Spinal cord (tissue), 10 donors: ENCODE measurements around the gene NFIA. TPM values are rescaled to one million over a fixed set of nuclear protein-coding genes. Genes with fewer than 3 reads are reported as not detected.

ENCODE experiments used
- DNase-seq, 6 donors: peaks; one replicate each; pipeline versions ENCODE4 v3.0.0 to v3.0.0-alpha.2; 2013 to 2015; ENCODE audit warnings: low spot score in 6 of 6, low read depth in 4 of 6
- H3K27ac ChIP-seq: one replicate; pipeline ENCODE4 v1.5.1; 2013; ENCODE audit warnings: low read depth, low read length, control low read depth
- H3K27me3 ChIP-seq: one replicate; pipeline ENCODE4 v1.6.1; 2013; ENCODE audit warnings: low read length; ENCODE audit not compliant: control insufficient read depth, insufficient read depth
- H3K36me3 ChIP-seq: one replicate; pipeline ENCODE4 v1.6.1; 2013; ENCODE audit warnings: low read length; ENCODE audit not compliant: control insufficient read depth, insufficient read depth
- H3K4me1 ChIP-seq: one replicate; pipeline ENCODE4 v1.6.1; 2013; ENCODE audit warnings: low read length; ENCODE audit not compliant: control insufficient read depth, insufficient read depth
- H3K4me3 ChIP-seq: one replicate; pipeline ENCODE4 v1.5.1; 2013; ENCODE audit warnings: low read depth, low read length, control low read depth
- H3K9me3 ChIP-seq: one replicate; pipeline ENCODE4 v1.6.1; 2013; ENCODE audit warnings: low read length; ENCODE audit not compliant: control insufficient read depth, insufficient read depth
- WGBS: methylation state at CpG from one replicate; pipeline ENCODE4 v1.1.5; 2013; ENCODE audit warnings: missing lambda C conversion rate; ENCODE audit not compliant: insufficient coverage; 5-methylcytosine and 5-hydroxymethylcytosine counted together
- polyA plus RNA-seq, 2 donors: library from polyadenylated mRNA; unstranded; fragments of 120-200 nt; gene quantifications; one replicate each; pipeline ENCODE4 v1.2.1, GENCODE V29; 2013; ENCODE audit not compliant: insufficient read length in 2 of 2
- total RNA-seq, 2 donors: library from RNA; depleted of rRNA in 1 of 2; stranded (reverse); fragments of 120-200 nt in 1 of 2; fragments of >200 nt in 1 of 2; gene quantifications; one replicate each; pipeline versions ENCODE4 v1.2.3 to v1.2.4, GENCODE V29; 2013 to 2014
- donor health status: healthy.

NFIA gene
- total and polyA plus RNA-seq, 4 donors, result 36.1 to 77.2 (median 62.5) TPM

DNA sequence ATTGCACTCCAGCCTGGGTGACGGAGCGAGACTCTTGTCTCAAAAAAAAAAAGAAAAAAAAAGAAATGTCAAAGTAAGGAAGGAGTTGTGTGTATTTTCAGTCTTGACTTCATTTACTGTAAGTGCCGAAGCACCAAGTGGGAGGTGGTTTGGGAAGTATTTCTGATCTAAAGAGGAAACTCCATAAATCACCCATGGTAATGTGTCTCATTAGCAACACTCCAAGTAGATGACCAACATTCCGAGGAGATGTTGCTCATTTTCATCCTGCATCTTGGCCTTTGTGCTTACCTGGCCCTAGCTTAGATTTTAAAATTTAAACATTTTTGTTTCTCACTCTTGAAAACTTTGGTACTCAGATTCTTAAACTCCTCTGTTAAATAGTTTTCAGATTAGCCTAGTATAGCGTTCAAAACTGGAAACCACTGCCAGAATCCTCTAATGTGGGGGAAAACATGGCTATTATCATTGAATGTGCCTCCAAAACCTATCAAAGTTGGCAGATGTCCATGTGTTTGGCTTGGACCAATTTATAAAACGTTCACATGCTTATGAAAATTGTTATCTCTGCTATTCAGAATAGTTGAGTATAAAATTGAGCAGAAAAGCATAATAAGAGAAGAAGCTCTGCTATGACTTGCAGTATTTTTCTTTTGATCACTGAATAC is 110.4 kb downstream of the NFIA start:
- Histone ChIP-seq H3K27ac (peak overlapping the region; percentile 86), H3K27me3 (no peaks in the 10 kb centered on the region), H3K36me3 (no peaks in the 10 kb centered on the region), H3K4me3 (no peak overlapping the region), H3K9me3 (no peaks in the 10 kb centered on the region), H3K4me1 (peaks cover 25% of the 10 kb centered on the region)
- DNase-seq, result no peak
- 70% methylated on average over 2 of the region's 6 CpGs for WGBS

DNA sequence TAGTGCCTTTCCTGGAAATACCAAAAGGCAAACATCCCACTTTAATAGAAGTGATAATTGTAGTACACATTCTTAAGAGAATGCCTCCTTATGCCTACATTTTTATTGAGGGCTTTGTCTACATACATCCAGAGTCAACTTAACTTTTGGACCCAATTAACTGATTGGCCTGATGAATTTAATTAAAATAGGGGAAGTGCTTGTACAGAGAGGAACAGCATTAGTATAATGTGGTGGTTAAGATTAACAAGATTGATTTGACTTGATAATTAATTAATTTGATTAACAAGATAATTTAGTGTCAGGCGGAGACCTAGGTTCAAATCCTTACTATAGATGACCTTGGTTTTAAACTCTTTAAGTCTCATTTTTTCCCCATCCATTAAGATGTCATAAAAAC is 111.4 kb downstream of the NFIA start:
- peaks cover 27% of the 10 kb centered on the region for H3K4me1 ChIP-seq
- no peak overlapping the region for H3K27ac ChIP-seq
- no peak for DNase-seq
- H3K36me3 ChIP-seq, result no peaks in the 10 kb centered on the region
- no peaks in the 10 kb centered on the region for H3K27me3 ChIP-seq
- WGBS, result no CpG with 5 or more reads among the region's 1 CpG
- H3K4me3 ChIP-seq, result no peak overlapping the region
- no peaks in the 10 kb centered on the region for H3K9me3 ChIP-seq

DNA sequence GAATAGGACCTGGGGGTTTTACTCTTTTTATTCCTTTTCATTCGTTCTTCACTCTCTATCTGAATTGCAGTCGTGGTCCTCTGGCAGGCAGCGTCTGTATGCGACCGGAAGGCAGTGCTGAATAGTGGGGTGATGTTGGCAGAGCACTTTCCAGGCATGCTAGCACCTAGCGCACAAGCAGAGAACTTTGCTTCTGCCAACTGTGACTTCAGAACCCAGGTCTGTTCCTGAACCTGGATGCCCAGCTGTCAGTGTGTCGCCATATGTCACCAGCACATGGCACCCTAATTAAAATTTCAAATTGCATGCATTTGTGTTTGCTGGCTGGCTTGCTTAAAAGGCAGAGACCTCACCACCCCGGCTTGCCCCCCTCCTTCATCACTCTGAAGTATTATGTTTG is 116.2 kb downstream of the NFIA start:
- H3K4me3 ChIP-seq, result no peak overlapping the region

DNA sequence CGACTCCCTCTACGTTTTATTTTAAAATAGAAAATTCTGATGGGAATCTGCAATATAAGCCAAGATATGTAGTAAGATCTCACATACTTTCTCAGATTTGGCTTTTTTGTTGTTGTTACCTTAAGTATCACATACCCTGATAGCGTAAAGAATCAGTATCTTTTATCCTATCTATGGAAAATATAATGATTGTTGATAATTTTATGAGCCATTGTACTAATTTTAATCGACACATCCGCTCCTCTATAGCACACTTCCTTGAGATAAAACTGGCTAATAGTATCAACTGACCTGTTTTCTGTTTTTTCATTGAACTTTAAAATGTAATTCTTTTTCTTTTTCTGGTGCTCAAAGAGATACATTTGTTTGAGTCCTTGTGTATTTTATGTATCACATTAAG is 118.7 kb downstream of the NFIA start:
- H3K4me1 ChIP-seq, result peaks cover 10% of the 10 kb centered on the region
- H3K9me3 ChIP-seq, result no peaks in the 10 kb centered on the region
- H3K36me3 ChIP-seq, result no peaks in the 10 kb centered on the region
- H3K27ac ChIP-seq, result no peak overlapping the region
- DNase-seq, result no peak
- no peak overlapping the region for H3K4me3 ChIP-seq
- no peaks in the 10 kb centered on the region for H3K27me3 ChIP-seq
- no CpG with 5 or more reads among the region's 5 CpGs for WGBS

More for the DNA sequence above, 116.2 kb downstream of the NFIA start:
- peak in 2 of 6 donors; percentile 81 to 94 for DNase-seq
- H3K27me3 ChIP-seq, result no peaks in the 10 kb centered on the region
- no peaks in the 10 kb centered on the region for H3K9me3 ChIP-seq
- H3K36me3 ChIP-seq, result no peaks in the 10 kb centered on the region
- peak overlapping the region; percentile 69 for H3K27ac ChIP-seq
- WGBS, result 53% methylated on average over 2 of the region's 8 CpGs
- peaks cover 10% of the 10 kb centered on the region for H3K4me1 ChIP-seq

DNA sequence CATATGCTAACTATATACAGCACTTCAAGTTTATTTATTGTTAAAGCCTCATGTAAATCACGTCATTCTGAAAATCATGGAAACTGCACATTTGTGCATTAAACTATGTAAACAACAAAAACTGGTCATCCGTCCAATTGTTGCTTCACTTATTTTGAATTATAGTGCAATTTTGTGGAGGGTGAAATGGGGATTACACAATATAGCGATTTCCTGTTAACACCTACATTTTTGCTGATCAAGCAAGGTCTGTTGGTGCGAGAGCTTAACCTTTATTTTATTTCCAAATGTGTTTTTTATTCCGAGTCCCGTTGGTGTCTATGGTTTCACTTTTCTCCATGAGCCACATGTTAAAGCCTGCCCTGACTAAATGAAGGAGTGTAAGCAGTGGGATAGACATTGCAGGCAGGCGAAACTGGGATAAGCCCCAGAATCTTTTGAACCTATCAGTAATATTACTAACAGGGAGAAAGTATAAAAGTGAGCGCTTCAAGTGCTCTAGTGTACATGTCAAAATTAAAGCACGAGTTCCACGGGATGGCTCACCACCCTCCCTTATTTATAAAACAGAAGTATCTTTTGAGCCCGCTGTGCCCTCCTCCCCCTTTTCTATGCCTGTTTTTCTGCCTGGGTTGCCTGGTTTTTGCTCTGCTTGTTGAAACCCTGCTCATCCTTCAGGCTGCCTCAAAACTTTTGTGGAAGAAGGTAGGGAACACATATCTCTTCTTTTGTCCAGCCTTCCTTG is 120.7 kb downstream of the NFIA start:
- Histone ChIP-seq H3K27me3 (no peaks in the 10 kb centered on the region), H3K36me3 (no peaks in the 10 kb centered on the region), H3K4me3 (no peak overlapping the region), H3K27ac (peak overlapping the region; percentile 50), H3K9me3 (no peaks in the 10 kb centered on the region), H3K4me1 (peaks cover 6% of the 10 kb centered on the region)
- 53% methylated on average over 3 of the region's 11 CpGs for WGBS
- no peak for DNase-seq

DNA sequence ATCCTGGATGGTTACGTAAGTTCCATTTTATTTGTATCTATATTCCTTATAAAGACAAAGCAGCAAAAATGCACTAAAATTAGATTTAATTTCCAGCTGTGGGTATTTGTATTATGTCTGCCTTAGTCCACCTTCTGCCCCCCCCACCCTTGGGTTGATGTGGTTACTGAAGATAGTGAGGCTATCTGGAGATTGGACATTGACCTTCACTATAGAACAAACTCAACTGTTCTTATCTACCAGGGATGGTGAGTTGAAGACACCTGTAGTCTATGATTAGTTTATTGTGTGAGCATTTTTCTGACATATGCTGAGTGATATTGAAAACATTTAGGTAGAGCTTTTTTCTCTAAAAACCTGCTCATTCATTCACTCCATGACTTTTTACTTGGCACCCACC is 122.2 kb downstream of the NFIA start:
- H3K4me3 ChIP-seq, result no peak overlapping the region
- DNase-seq, result no peak
- no peaks in the 10 kb centered on the region for H3K4me1 ChIP-seq
- H3K9me3 ChIP-seq, result no peaks in the 10 kb centered on the region
- no peaks in the 10 kb centered on the region for H3K36me3 ChIP-seq
- WGBS, result no CpG with 5 or more reads among the region's 1 CpG
- H3K27ac ChIP-seq, result no peak overlapping the region
- H3K27me3 ChIP-seq, result no peaks in the 10 kb centered on the region

DNA sequence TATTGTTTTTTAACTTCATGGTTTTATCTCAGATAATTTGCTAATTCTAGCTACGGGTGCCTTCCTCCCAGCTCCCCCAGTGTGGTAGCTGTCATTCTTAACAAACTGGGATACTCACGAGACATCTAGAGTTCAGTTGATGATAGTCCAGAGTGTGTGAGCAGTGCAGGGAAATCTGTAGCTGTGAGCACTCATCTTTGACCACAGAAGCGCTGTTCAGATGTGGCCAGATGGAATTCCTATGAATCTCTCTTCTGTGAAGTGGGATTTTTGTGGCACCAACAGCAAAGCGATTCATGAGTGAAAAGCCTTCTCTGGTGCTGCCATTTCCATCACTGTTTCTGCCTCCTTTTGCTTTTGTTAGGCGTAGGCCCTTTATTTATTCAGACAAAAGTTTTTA is 125.1 kb downstream of the NFIA start:
- Histone ChIP-seq H3K36me3 (no peaks in the 10 kb centered on the region), H3K4me3 (no peak overlapping the region), H3K27ac (no peak overlapping the region), H3K9me3 (no peaks in the 10 kb centered on the region), H3K27me3 (no peaks in the 10 kb centered on the region), H3K4me1 (no peaks in the 10 kb centered on the region)
- 71% methylated on average over 1 of the region's 5 CpGs for WGBS
- DNase-seq, result no peak

DNA sequence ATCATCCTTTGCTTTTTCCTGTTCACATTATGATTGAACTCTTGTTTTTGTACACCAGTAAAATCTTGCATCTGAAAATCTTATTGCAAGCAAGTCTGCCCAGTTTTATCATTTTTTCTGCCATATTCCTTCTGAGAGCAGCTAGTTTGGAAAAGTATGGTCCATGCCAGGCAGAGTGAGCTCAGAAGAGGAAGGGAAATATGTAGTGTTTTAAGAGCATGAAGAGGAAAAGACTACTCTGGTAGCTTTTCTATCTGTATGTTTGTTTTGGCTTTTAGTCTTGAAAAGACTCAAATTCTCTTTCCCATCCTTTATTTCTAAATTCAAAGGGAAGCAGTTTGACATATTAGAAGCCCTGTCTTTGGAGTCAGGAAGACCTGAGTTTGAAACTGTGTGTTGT is 125.8 kb downstream of the NFIA start:
- no peaks in the 10 kb centered on the region for H3K36me3 ChIP-seq
- DNase-seq, result no peak
- H3K27ac ChIP-seq, result no peak overlapping the region
- no peaks in the 10 kb centered on the region for H3K4me1 ChIP-seq
- H3K27me3 ChIP-seq, result no peaks in the 10 kb centered on the region
- H3K9me3 ChIP-seq, result no peaks in the 10 kb centered on the region
- H3K4me3 ChIP-seq, result no peak overlapping the region

DNA sequence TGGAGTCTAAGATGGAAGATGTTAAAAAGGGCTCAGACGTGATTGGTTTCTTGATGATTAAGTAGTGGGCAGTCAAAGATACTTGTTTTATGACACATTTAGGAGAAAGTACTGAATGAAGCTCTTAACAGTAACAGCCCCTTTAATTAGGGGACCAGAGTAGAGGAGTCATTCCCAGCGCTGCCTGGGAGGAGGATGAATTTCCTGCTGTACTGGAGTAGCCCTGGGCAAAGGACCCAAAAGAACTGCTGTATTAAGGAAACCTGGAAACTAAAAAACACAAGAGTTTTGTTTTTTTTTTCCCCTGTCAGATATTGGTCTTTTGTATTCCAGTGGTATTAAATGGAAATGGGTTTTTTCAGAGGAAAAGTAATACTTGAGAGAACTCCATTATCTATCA is 126.5 kb downstream of the NFIA start:
- H3K4me3 ChIP-seq, result no peak overlapping the region
- no peaks in the 10 kb centered on the region for H3K9me3 ChIP-seq
- no peak for DNase-seq
- H3K4me1 ChIP-seq, result no peaks in the 10 kb centered on the region
- H3K27ac ChIP-seq, result no peak overlapping the region
- H3K27me3 ChIP-seq, result no peaks in the 10 kb centered on the region
- H3K36me3 ChIP-seq, result no peaks in the 10 kb centered on the region
- no CpG with 5 or more reads among the region's 2 CpGs for WGBS
